Gastroesophageal sphincter (tissue), 3 donors: ENCODE measurements around the gene ST3GAL6.

ENCODE experiments used
- CTCF ChIP-seq, 4 experiments: fragments of 200-600 bp in 2 of 4; fragments of 450-650 bp in 2 of 4; sonication (generic) in 1 of 4; IDR thresholded peaks; one replicate each; pipeline ENCODE4 v1.5.1; 2017 to 2019; ENCODE audit warnings: antibody characterized with exemption in 4 of 4, mild to moderate bottlenecking in 2 of 4, moderate library complexity in 2 of 4
- EP300 ChIP-seq: sonication (generic); formaldehyde crosslinking; IDR thresholded peaks from one replicate; pipeline ENCODE4 v1.6.1; 2017; ENCODE audit warnings: antibody characterized with exemption, mild to moderate bottlenecking
- POLR2A ChIP-seq, 2 donors: fragments of 450-650 bp; IDR thresholded peaks; one replicate each; pipeline ENCODE4 v1.6.1; 2017; ENCODE audit warnings: antibody characterized with exemption in 2 of 2, mild to moderate bottlenecking in 2 of 2, moderate library complexity in 1 of 2
- POLR2AphosphoS5 ChIP-seq: sonication (generic); formaldehyde crosslinking; IDR thresholded peaks from one replicate; pipeline ENCODE4 v1.6.1; 2017; ENCODE audit warnings: antibody characterized with exemption

- TF ChIP-seq POLR2AphosphoS5 (no peak), POLR2A (IDR thresholded peaks at IDR 0.05) (no peak), CTCF (IDR thresholded peaks at IDR 0.05) (no peak), EP300 (no peak)
Observed at GRCh38 chr3:98826126-98826525, 63.0 kb downstream of the ST3GAL6 start.
